ENCODE measurements around the gene RASD1.

The RASD1 gene

DNA sequence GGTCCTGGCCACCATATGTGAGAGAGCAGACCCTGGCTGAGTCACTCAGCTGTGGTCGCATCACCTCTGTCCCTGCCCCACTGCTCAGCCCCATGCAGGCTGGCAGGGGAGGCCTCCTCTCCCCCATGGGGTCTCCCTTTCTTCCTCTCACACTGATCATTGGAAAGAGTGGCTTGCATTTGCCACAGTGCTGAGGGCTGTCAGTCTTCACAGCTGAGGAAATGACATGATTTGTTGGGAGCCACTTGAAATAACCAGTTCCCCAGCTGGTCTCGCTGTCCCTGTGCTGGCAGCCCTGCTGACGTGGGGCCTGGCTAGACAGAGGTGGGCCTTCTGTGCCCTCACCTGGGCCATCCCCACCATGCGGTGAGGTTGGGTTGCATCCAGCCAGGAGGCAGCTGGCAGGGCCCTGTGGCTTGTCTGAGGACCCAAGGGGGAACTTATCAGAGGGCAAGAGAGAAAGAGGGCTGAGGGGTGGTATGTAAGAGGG lies 49.5 kb downstream of the RASD1 start:
- in situ Hi-C loops (cut with HindIII; ENCODE audit: low pct_unique_long_range_greater_than_20kb, low sequenced_read_pairs) = no loop called here
- TF ChIP-seq JUND (IDR thresholded peaks at IDR 0.05; ENCODE audit: low read depth) = no peak
- peak; percentile 22 to 47 for DNase-seq (ENCODE audit: low read depth in 1 of 2, low spot score in 1 of 2)

DNA sequence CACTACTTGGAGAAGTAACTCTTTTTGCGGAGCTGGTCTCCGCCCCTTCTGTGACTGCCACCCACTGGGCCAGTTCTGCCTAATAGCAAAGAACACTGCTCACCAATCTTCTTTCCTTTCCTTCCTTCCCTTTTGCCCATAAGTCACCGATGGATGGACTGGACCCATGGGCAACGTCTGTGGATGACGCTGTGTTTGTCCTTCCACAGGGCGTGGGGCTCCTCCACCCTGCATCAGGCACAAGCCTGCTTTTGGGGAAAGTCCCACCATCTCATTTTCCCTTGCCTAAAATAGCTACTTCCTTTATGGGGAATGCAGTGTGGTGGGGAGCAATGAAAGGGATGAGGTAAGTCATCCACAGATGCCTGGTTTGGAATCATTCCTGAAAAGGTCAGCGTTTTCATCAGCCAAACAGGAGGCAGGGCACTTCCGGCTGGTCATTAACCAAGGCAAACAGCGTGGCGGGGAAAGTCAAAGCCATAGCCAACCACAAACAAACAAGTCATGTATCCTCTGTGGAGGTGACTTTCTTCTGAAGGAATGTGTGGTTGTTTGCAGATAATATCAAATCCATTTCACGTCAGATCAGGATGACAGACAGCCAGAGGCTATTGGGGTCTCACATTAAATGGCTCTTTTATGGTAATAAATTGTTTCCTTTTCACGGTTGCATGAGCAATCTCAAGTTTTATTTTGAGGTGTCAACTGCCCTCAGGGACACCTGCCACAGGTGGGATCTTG lies 50.1 kb downstream of the RASD1 start:
- in situ Hi-C loops (cut with HindIII; ENCODE audit: low pct_unique_long_range_greater_than_20kb, low sequenced_read_pairs) = no loop called here
- TF ChIP-seq JUND (IDR thresholded peaks at IDR 0.05; ENCODE audit: low read depth) = peak; percentile 83
- DNase-seq (ENCODE audit: low read depth in 1 of 2, low spot score in 1 of 2) = peak; percentile 72 to 92

DNA sequence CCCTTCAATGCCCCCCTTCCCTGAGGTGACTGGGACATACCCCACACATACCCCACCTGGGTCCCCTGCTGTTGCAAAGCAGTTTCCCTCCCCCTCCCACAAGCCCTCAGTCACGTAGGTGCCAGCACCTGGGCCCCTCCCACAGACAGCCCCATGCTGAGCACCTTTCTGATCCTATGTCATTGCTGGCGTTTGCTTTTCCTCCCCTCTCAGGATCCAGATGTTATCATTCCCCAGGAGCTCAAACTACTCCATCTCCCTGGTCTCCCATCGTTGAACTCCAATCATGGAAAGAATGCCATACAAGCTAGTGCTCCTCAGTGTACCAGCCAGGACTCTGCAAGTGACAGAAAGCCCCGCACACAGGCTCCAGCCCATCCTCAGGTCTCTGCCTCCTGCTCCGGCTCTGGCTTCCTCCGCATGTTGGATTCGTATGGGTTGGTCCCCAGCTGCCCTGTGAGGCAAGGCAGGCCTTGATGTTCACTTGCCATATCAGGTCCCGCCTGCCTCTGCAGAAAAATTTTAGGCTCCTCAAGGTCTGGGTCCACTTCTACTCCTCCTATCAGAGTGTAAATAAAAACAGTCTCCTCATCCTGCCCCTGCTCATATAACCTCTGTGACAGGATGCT lies 50.8 kb downstream of the RASD1 start:
- TF ChIP-seq JUND (IDR thresholded peaks at IDR 0.05; ENCODE audit: low read depth) = no peak
- in situ Hi-C loops (cut with HindIII; ENCODE audit: low pct_unique_long_range_greater_than_20kb, low sequenced_read_pairs) = no loop called here
- DNase-seq (ENCODE audit: low read depth in 1 of 2, low spot score in 1 of 2) = peak in 1 of 2 experiments; percentile 4

Measured in T47D (cell line).